ENCODE results near the gene SPATA6.
"Not testable (repeated sequence)": the region's sequence is repeated elsewhere in the genome, so short reads cannot be mapped to it uniquely, and the experiment has no call there.

Gene SPATA6

GRCh38 chr1:48471691-48472576 lies at the start of gene SPATA6:
Gene SPATA6, minus strand, starts transcription at chr1:48472204. Its CDS starts 196 bp downstream, at chr1:48472008.
- no peaks in the 10 kb centered on the region for H3K9me3 ChIP-seq (ENCODE audit: low read length)
- peaks cover 15% of the 10 kb centered on the region for H3K4me1 ChIP-seq (ENCODE audit: insufficient read depth, low read length)
- H3K27me3 ChIP-seq (ENCODE audit: control insufficient read depth in 1 of 2, insufficient read depth in 2 of 2, low read length in 2 of 2), result no peaks in the 10 kb centered on the region
- H3K4me3 ChIP-seq (ENCODE audit: low read depth in 1 of 2, low read length in 2 of 2), result peak within 1 kb of the TSS; percentile 53 to 90
- H3K9ac ChIP-seq (ENCODE audit: low read length), result peak within 1 kb of the TSS; percentile 83
- H3K36me3 ChIP-seq (ENCODE audit: insufficient read depth, low read length), result no peaks in the 10 kb centered on the region
- H3K27ac ChIP-seq (ENCODE audit: low read depth, low read length), result peak within 1 kb of the TSS; percentile 80

GRCh38 chr1:48519896-48520295 lies 47.9 kb upstream of the SPATA6 start:
- H3K4me3 ChIP-seq (ENCODE audit: low read depth in 1 of 2, low read length in 2 of 2); H3K36me3 ChIP-seq (ENCODE audit: insufficient read depth, low read length); H3K9me3 ChIP-seq (ENCODE audit: low read length); H3K27ac ChIP-seq (ENCODE audit: low read depth, low read length); H3K4me1 ChIP-seq (ENCODE audit: insufficient read depth, low read length); H3K9ac ChIP-seq (ENCODE audit: low read length); H3K27me3 ChIP-seq (ENCODE audit: control insufficient read depth in 1 of 2, insufficient read depth in 2 of 2, low read length in 2 of 2): not testable (repeated sequence)

- Histone ChIP-seq H3K9ac (ENCODE audit: low read length) (no peak overlapping the region), H3K4me3 (ENCODE audit: low read depth in 1 of 2, low read length in 2 of 2) (no peak overlapping the region), H3K36me3 (ENCODE audit: insufficient read depth, low read length) (no peaks in the 10 kb centered on the region), H3K9me3 (ENCODE audit: low read length) (no peaks in the 10 kb centered on the region), H3K4me1 (ENCODE audit: insufficient read depth, low read length) (no peaks in the 10 kb centered on the region), H3K27me3 (ENCODE audit: control insufficient read depth in 1 of 2, insufficient read depth in 2 of 2, low read length in 2 of 2) (no peaks in the 10 kb centered on the region), H3K27ac (ENCODE audit: low read depth, low read length) (no peak overlapping the region)
Measured at GRCh38 chr1:48506870-48507269, 34.9 kb upstream of the SPATA6 start.

GRCh38 chr1:48500541-48501450 lies 28.8 kb upstream of the SPATA6 start:
- Histone ChIP-seq H3K9me3 (ENCODE audit: low read length) (no peaks in the 10 kb centered on the region), H3K36me3 (ENCODE audit: insufficient read depth, low read length) (no peaks in the 10 kb centered on the region), H3K4me1 (ENCODE audit: insufficient read depth, low read length) (peaks cover 5% of the 10 kb centered on the region), H3K27ac (ENCODE audit: low read depth, low read length) (no peak overlapping the region), H3K4me3 (ENCODE audit: low read depth in 1 of 2, low read length in 2 of 2) (no peak overlapping the region), H3K27me3 (ENCODE audit: control insufficient read depth in 1 of 2, insufficient read depth in 2 of 2, low read length in 2 of 2) (no peaks in the 10 kb centered on the region), H3K9ac (ENCODE audit: low read length) (no peak overlapping the region)

- peaks cover 10% of the 10 kb centered on the region for H3K4me1 ChIP-seq (ENCODE audit: insufficient read depth, low read length)
- no peaks in the 10 kb centered on the region for H3K27me3 ChIP-seq (ENCODE audit: control insufficient read depth in 1 of 2, insufficient read depth in 2 of 2, low read length in 2 of 2)
- H3K27ac ChIP-seq (ENCODE audit: low read depth, low read length), result no peak overlapping the region
- H3K9ac ChIP-seq (ENCODE audit: low read length), result no peak overlapping the region
- no peaks in the 10 kb centered on the region for H3K36me3 ChIP-seq (ENCODE audit: insufficient read depth, low read length)
- no peak overlapping the region for H3K4me3 ChIP-seq (ENCODE audit: low read depth in 1 of 2, low read length in 2 of 2)
- H3K9me3 ChIP-seq (ENCODE audit: low read length), result no peaks in the 10 kb centered on the region
Measured at GRCh38 chr1:48499211-48499735, 27.3 kb upstream of the SPATA6 start.

GRCh38 chr1:48498096-48498791 lies 26.2 kb upstream of the SPATA6 start:
- Histone ChIP-seq H3K27me3 (ENCODE audit: control insufficient read depth in 1 of 2, insufficient read depth in 2 of 2, low read length in 2 of 2) (no peaks in the 10 kb centered on the region), H3K27ac (ENCODE audit: low read depth, low read length) (no peak overlapping the region), H3K9me3 (ENCODE audit: low read length) (no peaks in the 10 kb centered on the region), H3K4me1 (ENCODE audit: insufficient read depth, low read length) (peaks cover 18% of the 10 kb centered on the region), H3K36me3 (ENCODE audit: insufficient read depth, low read length) (no peaks in the 10 kb centered on the region), H3K9ac (ENCODE audit: low read length) (no peak overlapping the region), H3K4me3 (ENCODE audit: low read depth in 1 of 2, low read length in 2 of 2) (no peak overlapping the region)

- Histone ChIP-seq H3K9ac (ENCODE audit: low read length) (no peak overlapping the region), H3K27ac (ENCODE audit: low read depth, low read length) (no peak overlapping the region), H3K27me3 (ENCODE audit: control insufficient read depth in 1 of 2, insufficient read depth in 2 of 2, low read length in 2 of 2) (no peaks in the 10 kb centered on the region), H3K4me1 (ENCODE audit: insufficient read depth, low read length) (peaks cover 26% of the 10 kb centered on the region), H3K9me3 (ENCODE audit: low read length) (no peaks in the 10 kb centered on the region), H3K4me3 (ENCODE audit: low read depth in 1 of 2, low read length in 2 of 2) (no peak overlapping the region), H3K36me3 (ENCODE audit: insufficient read depth, low read length) (no peaks in the 10 kb centered on the region)
Measured at GRCh38 chr1:48495911-48496310, 23.9 kb upstream of the SPATA6 start.

GRCh38 chr1:48495166-48495565 lies 23.2 kb upstream of the SPATA6 start:
- H3K27me3 ChIP-seq (ENCODE audit: control insufficient read depth in 1 of 2, insufficient read depth in 2 of 2, low read length in 2 of 2), result no peaks in the 10 kb centered on the region
- H3K4me3 ChIP-seq (ENCODE audit: low read depth in 1 of 2, low read length in 2 of 2), result no peak overlapping the region
- H3K9me3 ChIP-seq (ENCODE audit: low read length), result no peaks in the 10 kb centered on the region
- no peak overlapping the region for H3K9ac ChIP-seq (ENCODE audit: low read length)
- H3K27ac ChIP-seq (ENCODE audit: low read depth, low read length), result no peak overlapping the region
- peaks cover 26% of the 10 kb centered on the region for H3K4me1 ChIP-seq (ENCODE audit: insufficient read depth, low read length)
- H3K36me3 ChIP-seq (ENCODE audit: insufficient read depth, low read length), result no peaks in the 10 kb centered on the region

- H3K9ac ChIP-seq (ENCODE audit: low read length), result no peak overlapping the region
- no peaks in the 10 kb centered on the region for H3K36me3 ChIP-seq (ENCODE audit: insufficient read depth, low read length)
- H3K27ac ChIP-seq (ENCODE audit: low read depth, low read length), result peak overlapping the region; percentile 57
- H3K4me3 ChIP-seq (ENCODE audit: low read depth in 1 of 2, low read length in 2 of 2), result no peak overlapping the region
- H3K9me3 ChIP-seq (ENCODE audit: low read length), result no peaks in the 10 kb centered on the region
- peaks cover 26% of the 10 kb centered on the region for H3K4me1 ChIP-seq (ENCODE audit: insufficient read depth, low read length)
- H3K27me3 ChIP-seq (ENCODE audit: control insufficient read depth in 1 of 2, insufficient read depth in 2 of 2, low read length in 2 of 2), result no peaks in the 10 kb centered on the region
Measured at GRCh38 chr1:48493970-48494769, 22.2 kb upstream of the SPATA6 start.

- H3K4me1 ChIP-seq (ENCODE audit: insufficient read depth, low read length), result peaks cover 20% of the 10 kb centered on the region
- H3K9ac ChIP-seq (ENCODE audit: low read length), result no peak overlapping the region
- no peaks in the 10 kb centered on the region for H3K9me3 ChIP-seq (ENCODE audit: low read length)
- H3K4me3 ChIP-seq (ENCODE audit: low read depth in 1 of 2, low read length in 2 of 2), result no peak overlapping the region
- H3K27me3 ChIP-seq (ENCODE audit: control insufficient read depth in 1 of 2, insufficient read depth in 2 of 2, low read length in 2 of 2), result no peaks in the 10 kb centered on the region
- no peaks in the 10 kb centered on the region for H3K36me3 ChIP-seq (ENCODE audit: insufficient read depth, low read length)
- no peak overlapping the region for H3K27ac ChIP-seq (ENCODE audit: low read depth, low read length)
Measured at GRCh38 chr1:48493041-48493440, 21.0 kb upstream of the SPATA6 start.
